Central memory CD8-positive, alpha-beta T cell (primary cell): ENCODE measurements around the gene INHA.

Experiments used
- ATAC-seq: fragments of 150-1000 bp; cut with Tn5 transposase; replicated peaks from 2 replicates; pipeline ENCODE4 v1.10.0; 2022; ENCODE audit warnings: mild to moderate bottlenecking, moderate FRiP score, moderate number of reproducible peaks; ENCODE audit not compliant: poor library complexity, severe bottlenecking; ENCODE audit errors: extremely low read depth
- DNase-seq, 2 donors: peaks; one replicate each; pipeline ENCODE4 v3.0.0; 2021; ENCODE audit warnings: low spot score in 2 of 2
- H3K27ac Mint-ChIP-seq: one replicate; pipeline ENCODE4 v1.8.0; 2022; ENCODE audit warnings: low read depth, mild to moderate bottlenecking, moderate library complexity, mixed read lengths
- H3K27me3 Mint-ChIP-seq: one replicate; pipeline ENCODE4 v1.8.0; 2022; ENCODE audit warnings: mixed read lengths
- H3K36me3 Mint-ChIP-seq: one replicate; pipeline ENCODE4 v1.8.0; 2022; ENCODE audit warnings: mild to moderate bottlenecking, moderate library complexity, mixed read lengths; ENCODE audit not compliant: insufficient read depth
- H3K4me1 Mint-ChIP-seq: one replicate; pipeline ENCODE4 v1.8.0; 2022; ENCODE audit warnings: mixed read lengths
- H3K4me3 Mint-ChIP-seq: one replicate; pipeline ENCODE4 v1.8.0; 2022; ENCODE audit warnings: mild to moderate bottlenecking, moderate library complexity, mixed read lengths
- H3K9me3 Mint-ChIP-seq: one replicate; pipeline ENCODE4 v1.8.0; 2022; ENCODE audit warnings: mixed read lengths

The INHA gene

DNA sequence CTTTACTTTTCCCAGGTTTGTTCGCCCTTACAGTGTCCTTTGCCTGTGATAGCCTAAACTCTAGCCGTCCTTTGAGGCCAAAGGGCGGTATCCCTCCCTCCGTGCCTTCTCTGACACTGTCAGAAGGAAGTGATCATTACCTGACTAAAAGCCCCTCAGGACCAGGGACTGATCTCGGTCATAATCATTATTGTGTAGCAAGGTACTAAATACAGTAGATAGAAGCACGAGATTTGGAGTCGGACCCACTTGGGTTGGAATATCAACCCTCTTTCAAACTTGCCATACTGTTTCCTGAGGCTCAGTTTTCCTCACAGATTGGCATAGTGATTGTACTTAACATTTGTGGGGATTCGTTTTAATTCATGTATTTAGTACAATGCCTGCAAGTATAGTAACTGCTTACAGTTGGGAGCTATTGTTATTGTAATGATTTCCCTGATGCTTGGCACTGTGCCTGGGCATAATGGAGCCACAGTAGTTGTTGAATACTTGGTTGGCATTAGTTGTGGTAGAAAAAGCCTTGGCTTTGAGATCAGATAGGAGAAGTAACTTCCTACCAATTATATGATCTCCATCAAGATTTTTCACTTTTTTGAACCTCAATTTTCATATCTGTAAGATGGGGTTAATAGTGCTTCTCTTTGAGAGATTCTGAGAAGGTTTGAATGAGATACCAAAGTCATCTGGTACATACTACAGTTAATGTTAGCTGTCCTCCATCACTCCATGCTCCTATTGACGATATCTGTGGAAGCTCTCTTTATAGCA, 26.4 kb downstream of the INHA start:
- peaks cover 20% of the 10 kb centered on the region for H3K36me3 Mint-ChIP-seq

DNA sequence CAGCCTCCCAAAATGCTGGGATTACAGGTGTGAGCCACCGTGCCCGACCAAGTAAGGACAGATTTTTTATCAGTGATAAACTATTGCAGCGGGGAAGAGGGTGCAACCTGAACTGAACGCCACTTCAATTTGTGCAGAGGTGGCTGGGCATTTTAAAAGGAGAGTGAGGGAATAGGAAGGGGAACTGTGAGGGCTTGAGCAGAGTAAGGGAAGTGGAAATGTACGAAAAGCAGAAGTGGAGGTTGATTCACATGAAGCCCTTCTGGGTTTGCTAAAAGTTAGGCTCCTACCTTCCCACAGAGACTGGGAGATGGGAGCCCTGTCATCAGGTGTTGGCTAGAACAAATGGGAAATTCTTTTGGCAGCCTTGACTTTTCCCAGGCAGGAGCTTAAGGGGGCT, 31.7 kb downstream of the INHA start:
- Mint-ChIP-seq H3K27ac (no peak overlapping the region), H3K36me3 (peaks cover 32% of the 10 kb centered on the region)
- ATAC-seq, result no peak

More for the DNA sequence above, 26.4 kb downstream of the INHA start:
- Mint-ChIP-seq H3K4me1 (peaks cover 27% of the 10 kb centered on the region), H3K9me3 (no peaks in the 10 kb centered on the region), H3K4me3 (peak overlapping the region; percentile 94), H3K27ac (peak overlapping the region; percentile 92), H3K27me3 (peaks cover 9% of the 10 kb centered on the region)
- ATAC-seq, result no peak
- no peak for DNase-seq

DNA sequence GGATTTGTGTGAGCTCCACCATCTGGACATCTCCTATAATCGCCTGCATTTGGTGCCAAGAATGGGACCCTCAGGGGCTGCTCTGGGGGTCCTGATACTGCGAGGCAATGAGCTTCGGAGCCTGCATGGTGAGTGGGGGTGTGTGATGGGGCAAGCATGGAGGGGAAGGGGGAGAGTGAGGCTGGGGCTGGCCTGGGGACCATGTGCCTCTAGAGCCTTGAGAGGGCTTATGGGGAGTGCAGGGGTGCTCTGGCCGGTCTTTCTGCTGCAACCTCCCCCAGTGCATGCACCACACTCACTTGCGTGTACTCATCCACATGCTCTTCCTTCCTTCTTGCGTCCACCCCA, 33.5 kb downstream of the INHA start:
- Mint-ChIP-seq H3K36me3 (peaks cover 42% of the 10 kb centered on the region), H3K4me1 (peaks cover 7% of the 10 kb centered on the region), H3K27ac (no peak overlapping the region), H3K27me3 (no peaks in the 10 kb centered on the region), H3K4me3 (no peak overlapping the region), H3K9me3 (no peaks in the 10 kb centered on the region)
- DNase-seq (no peak), ATAC-seq (no peak)

More for the DNA sequence above, 31.7 kb downstream of the INHA start:
- Mint-ChIP-seq H3K27me3 (no peaks in the 10 kb centered on the region), H3K9me3 (no peaks in the 10 kb centered on the region), H3K4me1 (peaks cover 14% of the 10 kb centered on the region), H3K4me3 (no peak overlapping the region)
- no peak for DNase-seq

DNA sequence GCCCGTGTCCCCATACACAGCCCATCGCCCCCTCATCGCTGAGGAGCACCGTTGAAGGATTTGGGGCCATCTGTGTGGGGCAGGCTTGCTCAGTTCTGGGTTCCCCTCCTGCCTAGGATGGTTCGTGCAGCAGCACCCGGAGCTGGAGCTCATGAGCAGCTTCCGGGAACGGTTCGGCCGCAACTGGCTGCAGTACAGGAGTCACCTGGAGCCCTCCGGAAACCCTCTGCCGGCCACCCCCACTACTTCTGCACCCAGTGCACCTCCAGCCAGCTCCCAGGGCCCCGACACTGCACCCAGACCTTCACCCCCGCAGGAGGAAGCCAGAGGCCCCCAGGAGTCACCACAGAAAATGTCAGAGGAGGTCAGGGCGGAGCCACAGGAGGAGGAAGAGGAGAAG, 35.8 kb downstream of the INHA start:
- H3K9me3 Mint-ChIP-seq, result no peaks in the 10 kb centered on the region
- peaks cover 15% of the 10 kb centered on the region for H3K4me1 Mint-ChIP-seq
- no peak overlapping the region for H3K27ac Mint-ChIP-seq
- no peak for ATAC-seq
- H3K27me3 Mint-ChIP-seq, result no peaks in the 10 kb centered on the region
- no peak for DNase-seq
- H3K4me3 Mint-ChIP-seq, result no peak overlapping the region
- peaks cover 34% of the 10 kb centered on the region for H3K36me3 Mint-ChIP-seq

DNA sequence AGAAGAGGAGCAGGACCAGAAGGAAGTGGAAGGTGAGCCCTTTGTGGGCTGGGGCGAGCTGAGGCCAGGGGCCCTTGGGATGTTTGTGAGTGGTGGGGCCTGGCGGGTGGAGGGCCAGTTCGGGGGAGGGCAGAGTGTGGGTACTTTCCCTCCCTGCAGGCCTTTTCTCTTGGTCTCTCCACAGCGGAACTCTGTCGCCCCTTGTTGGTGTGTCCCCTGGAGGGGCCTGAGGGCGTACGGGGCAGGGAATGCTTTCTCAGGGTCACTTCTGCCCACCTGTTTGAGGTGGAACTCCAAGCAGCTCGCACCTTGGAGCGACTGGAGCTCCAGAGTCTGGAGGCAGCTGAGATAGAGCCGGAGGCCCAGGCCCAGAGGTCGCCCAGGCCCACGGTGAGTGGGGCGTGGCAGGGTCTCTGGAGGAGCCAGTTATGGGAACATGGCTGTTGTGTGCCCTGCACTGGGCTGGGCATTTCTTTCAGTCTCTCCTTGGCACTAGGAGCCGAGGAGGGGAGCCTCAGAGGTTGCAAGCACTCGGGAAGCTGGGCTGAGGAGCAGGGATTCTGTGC, 36.4 kb downstream of the INHA start:
- ATAC-seq, result no peak
- peaks cover 16% of the 10 kb centered on the region for H3K4me1 Mint-ChIP-seq
- no peaks in the 10 kb centered on the region for H3K9me3 Mint-ChIP-seq
- DNase-seq, result no peak
- H3K36me3 Mint-ChIP-seq, result peaks cover 29% of the 10 kb centered on the region
- no peak overlapping the region for H3K27ac Mint-ChIP-seq
- H3K4me3 Mint-ChIP-seq, result no peak overlapping the region
- H3K27me3 Mint-ChIP-seq, result no peaks in the 10 kb centered on the region

DNA sequence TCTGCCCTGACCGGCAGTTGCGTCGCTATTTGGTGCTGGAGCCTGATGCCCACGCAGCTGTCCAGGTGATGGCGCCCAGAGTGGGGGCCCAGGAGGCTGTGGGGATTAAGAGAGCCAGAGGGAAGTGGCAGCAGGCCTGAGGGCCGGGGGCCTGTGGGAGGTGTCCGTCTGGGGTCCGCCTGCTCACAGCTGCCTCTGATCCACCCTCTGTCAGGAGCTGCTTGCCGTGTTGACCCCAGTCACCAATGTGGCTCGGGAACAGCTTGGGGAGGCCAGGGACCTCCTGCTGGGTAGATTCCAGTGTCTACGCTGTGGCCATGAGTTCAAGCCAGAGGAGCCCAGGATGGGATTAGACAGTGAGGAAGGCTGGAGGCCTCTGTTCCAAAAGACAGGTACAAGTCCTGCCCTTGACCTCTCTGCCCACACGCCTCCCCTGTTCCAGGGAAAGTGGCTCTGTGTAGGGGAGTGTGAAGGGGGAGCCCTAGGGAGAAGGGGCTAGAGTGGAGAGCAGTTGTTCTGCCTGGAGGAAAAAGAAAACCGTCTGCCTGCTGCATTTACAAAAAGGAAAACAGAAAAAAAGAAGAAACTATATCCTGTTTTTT, 37.1 kb downstream of the INHA start:
- no peaks in the 10 kb centered on the region for H3K27me3 Mint-ChIP-seq
- DNase-seq (no peak), ATAC-seq (no peak)
- H3K27ac Mint-ChIP-seq, result no peak overlapping the region
- no peak overlapping the region for H3K4me3 Mint-ChIP-seq
- peaks cover 24% of the 10 kb centered on the region for H3K36me3 Mint-ChIP-seq
- H3K9me3 Mint-ChIP-seq, result no peaks in the 10 kb centered on the region
- peaks cover 18% of the 10 kb centered on the region for H3K4me1 Mint-ChIP-seq

DNA sequence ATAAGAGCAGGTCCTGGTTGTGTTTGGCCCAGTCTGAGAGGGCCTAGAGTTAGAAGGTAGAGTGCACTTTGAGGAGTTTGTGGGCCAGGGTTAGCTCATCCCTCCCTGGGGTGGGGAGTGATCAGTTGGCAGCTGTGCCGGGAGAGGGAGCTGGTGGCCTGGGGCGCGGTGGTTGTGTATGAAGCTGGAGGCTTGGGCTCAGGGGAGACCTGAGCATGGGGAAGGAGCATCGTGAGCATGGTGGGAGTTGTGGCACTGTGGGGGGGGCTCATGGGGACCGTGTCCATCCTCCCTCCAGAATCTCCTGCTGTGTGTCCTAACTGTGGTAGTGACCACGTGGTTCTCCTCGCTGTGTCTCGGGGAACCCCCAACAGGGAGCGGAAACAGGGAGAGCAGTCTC, 39.2 kb downstream of the INHA start:
- Mint-ChIP-seq H3K27ac (no peak overlapping the region), H3K9me3 (no peaks in the 10 kb centered on the region), H3K4me1 (peaks cover 21% of the 10 kb centered on the region), H3K36me3 (peaks cover 23% of the 10 kb centered on the region), H3K27me3 (no peaks in the 10 kb centered on the region), H3K4me3 (peak overlapping the region; percentile 19)
- ATAC-seq (no peak), DNase-seq (no peak)

DNA sequence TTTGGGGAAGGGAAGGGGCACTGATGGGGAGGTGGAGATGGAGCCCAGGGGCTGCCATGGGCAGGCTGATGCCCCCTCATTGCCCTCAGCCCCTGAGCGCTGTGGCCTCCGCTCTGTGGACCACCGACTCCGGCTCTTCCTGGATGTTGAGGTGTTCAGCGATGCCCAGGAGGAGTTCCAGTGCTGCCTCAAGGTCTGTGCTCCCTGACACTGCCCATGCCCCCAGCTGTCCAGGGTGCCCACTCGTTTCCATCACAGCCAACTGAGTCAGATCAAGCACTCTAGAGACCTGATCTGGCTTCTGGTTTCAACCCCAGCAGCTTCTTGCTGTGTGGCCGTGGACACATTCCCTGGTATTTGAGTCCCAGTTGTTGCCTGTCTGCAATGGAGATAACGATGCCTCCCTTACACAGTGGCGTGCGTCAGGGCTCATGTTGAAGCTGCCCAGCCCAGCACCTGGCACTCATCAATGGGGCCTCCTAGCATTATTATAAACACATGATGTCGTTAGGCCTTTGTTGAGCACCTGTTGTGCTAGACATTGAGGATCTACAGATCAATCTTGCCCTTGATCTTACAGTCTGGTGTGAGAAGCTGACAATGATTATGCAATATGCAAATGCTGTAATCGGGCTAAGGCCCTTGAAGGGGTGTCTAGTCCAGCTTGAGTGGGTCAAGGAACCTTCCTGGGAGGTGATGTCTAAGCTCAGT, 39.9 kb downstream of the INHA start:
- ATAC-seq (no peak), DNase-seq (no peak)
- Mint-ChIP-seq H3K9me3 (no peaks in the 10 kb centered on the region), H3K4me3 (peak overlapping the region; percentile 41), H3K36me3 (peaks cover 22% of the 10 kb centered on the region), H3K4me1 (peaks cover 21% of the 10 kb centered on the region), H3K27me3 (no peaks in the 10 kb centered on the region), H3K27ac (peak overlapping the region; percentile 58)

DNA sequence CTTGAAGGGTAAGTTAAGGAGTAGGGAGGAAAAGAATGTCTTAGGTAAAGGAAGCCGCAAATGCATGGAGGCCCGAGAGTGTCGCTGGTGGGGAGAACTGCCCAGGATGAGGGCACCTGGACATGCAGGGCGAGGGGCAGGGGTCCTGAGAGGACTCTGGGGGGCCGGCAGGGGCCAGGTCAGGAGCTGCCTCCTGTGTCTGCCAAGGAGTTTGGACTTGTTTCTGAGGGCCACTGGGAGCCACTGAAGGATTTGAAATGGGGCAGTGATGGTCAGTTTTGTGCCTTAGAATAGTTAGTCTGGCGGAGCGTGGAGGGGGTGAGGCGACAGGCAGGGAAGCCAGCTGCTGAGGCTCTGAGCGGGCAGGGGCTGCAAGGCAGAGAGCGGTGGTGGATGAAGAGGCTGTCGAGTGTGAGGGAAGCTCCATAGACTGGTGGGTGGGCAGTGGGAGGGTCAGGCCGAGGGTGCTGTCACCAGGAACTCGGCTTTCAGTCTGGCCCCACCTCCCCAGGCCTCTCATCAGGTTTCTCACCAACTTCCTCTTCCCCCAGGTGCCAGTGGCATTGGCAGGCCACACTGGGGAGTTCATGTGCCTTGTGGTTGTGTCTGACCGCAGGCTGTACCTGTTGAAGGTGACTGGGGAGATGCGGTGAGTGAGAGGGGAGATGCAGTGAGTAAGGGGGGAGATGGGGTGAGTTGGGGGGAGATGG, 40.6 kb downstream of the INHA start:
- ATAC-seq (peak; percentile 67), DNase-seq (no peak)
- Mint-ChIP-seq H3K4me1 (peaks cover 21% of the 10 kb centered on the region), H3K9me3 (no peaks in the 10 kb centered on the region), H3K4me3 (peak overlapping the region; percentile 41), H3K27me3 (no peaks in the 10 kb centered on the region), H3K27ac (peak overlapping the region; percentile 58), H3K36me3 (peaks cover 18% of the 10 kb centered on the region)

DNA sequence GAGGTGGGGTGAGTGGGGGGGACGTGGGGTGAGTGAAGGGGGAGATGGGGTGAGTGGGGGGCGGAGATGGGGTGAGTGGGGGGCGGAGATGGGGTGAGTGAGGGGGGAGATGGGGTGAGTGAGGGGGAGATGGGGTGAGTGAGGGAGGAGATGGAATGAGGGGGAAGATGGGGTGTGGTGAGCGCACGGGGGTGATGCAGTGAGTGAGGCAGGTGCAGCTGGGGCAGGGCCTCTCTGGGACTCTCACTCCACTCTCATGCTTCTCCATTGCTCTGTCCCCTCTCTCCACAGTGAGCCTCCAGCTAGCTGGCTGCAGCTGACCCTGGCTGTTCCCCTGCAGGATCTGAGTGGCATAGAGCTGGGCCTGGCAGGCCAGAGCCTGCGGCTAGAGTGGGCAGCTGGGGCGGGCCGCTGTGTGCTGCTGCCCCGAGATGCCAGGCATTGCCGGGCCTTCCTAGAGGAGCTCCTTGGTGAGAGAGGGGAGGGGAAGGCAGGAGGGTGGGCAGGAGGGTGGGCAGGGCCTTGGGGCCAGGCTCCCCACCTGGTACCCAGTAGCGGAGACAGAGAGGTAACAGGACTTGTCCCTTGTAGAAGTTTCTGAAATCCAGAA, 41.5 kb downstream of the INHA start:
- Mint-ChIP-seq H3K27ac (peak overlapping the region; percentile 16), H3K36me3 (peaks cover 16% of the 10 kb centered on the region), H3K9me3 (no peaks in the 10 kb centered on the region), H3K4me1 (peaks cover 21% of the 10 kb centered on the region), H3K27me3 (no peaks in the 10 kb centered on the region), H3K4me3 (no peak overlapping the region)
- DNase-seq, result no peak
- ATAC-seq, result no peak

DNA sequence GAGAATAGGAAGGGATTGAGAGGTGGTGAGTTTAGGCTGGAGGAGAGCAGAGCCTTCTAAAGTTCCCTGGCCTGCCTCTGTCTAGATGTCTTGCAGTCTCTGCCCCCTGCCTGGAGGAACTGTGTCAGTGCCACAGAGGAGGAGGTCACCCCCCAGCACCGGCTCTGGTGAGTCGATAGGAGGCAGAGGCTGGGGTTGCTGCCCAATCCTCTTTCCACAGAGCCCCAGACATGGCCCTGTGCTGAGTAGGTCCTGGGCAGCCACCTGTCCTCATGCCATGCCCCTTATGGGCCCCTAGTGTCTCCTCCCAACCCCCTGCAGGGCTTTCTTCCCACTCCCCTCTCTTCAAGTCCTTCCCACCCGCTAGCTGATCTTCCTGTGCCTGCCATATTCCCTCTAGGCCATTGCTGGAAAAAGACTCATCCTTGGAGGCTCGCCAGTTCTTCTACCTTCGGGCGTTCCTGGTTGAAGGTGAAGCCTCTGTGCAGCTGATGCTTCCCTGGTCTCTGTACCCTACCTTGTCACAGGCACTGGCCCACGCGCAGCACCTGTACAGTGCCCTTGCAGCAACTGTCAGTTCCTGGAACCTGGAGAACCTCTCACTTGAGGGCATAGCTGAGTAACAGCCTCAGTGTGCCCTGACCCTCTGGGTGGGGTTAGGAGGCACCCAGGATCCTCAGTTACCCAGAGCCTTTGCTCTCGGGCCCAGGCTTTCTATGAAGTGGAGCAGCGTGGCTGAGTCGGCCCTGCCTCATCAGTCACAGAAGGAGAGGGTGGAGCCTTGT, 42.2 kb downstream of the INHA start:
- H3K36me3 Mint-ChIP-seq, result peaks cover 12% of the 10 kb centered on the region
- no peak for ATAC-seq

More for the DNA sequence above, 42.2 kb downstream of the INHA start:
- no peaks in the 10 kb centered on the region for H3K9me3 Mint-ChIP-seq
- no peak for DNase-seq
- peaks cover 21% of the 10 kb centered on the region for H3K4me1 Mint-ChIP-seq
- H3K27ac Mint-ChIP-seq, result no peak overlapping the region
- H3K27me3 Mint-ChIP-seq, result no peaks in the 10 kb centered on the region
- peak overlapping the region; percentile 29 for H3K4me3 Mint-ChIP-seq
